Measurements from ENCODE around the gene ADCY1.

Gene ADCY1

GRCh38 chr7:45610019-45610418 is 35.9 kb downstream of the ADCY1 start:
- Mint-ChIP-seq H3K36me3 (peaks cover 3% of the 10 kb centered on the region), H3K4me1 (no peaks in the 10 kb centered on the region), H3K27me3 (peaks cover 15% of the 10 kb centered on the region), H3K4me3 (no peak overlapping the region), H3K27ac (no peak overlapping the region), H3K9me3 (peaks cover 29% of the 10 kb centered on the region)
- DNase-seq (ENCODE audit: low spot score in 2 of 2): no peak
- ATAC-seq (ENCODE audit: low read depth): no peak

- peaks cover 15% of the 10 kb centered on the region for H3K27me3 Mint-ChIP-seq
- ATAC-seq (ENCODE audit: low read depth) (no peak), DNase-seq (ENCODE audit: low spot score in 2 of 2) (no peak)
- no peak overlapping the region for H3K4me3 Mint-ChIP-seq
- H3K27ac Mint-ChIP-seq: no peak overlapping the region
- H3K36me3 Mint-ChIP-seq: peaks cover 6% of the 10 kb centered on the region
- no peaks in the 10 kb centered on the region for H3K4me1 Mint-ChIP-seq
- peaks cover 29% of the 10 kb centered on the region for H3K9me3 Mint-ChIP-seq
These were observed 36.6 kb downstream of the ADCY1 start for GRCh38 chr7:45610660-45611299.

- Mint-ChIP-seq H3K4me3 (no peak overlapping the region), H3K36me3 (peaks cover 8% of the 10 kb centered on the region), H3K27me3 (no peaks in the 10 kb centered on the region), H3K9me3 (peaks cover 33% of the 10 kb centered on the region), H3K4me1 (no peaks in the 10 kb centered on the region), H3K27ac (no peak overlapping the region)
- no peak for ATAC-seq (ENCODE audit: low read depth)
- no peak for DNase-seq (ENCODE audit: low spot score in 2 of 2)
These were observed 43.0 kb downstream of the ADCY1 start for GRCh38 chr7:45617166-45617565.

GRCh38 chr7:45622058-45622457 is 47.9 kb downstream of the ADCY1 start:
- Mint-ChIP-seq H3K4me1 (no peaks in the 10 kb centered on the region), H3K27ac (no peak overlapping the region), H3K9me3 (peaks cover 13% of the 10 kb centered on the region)

GRCh38 chr7:45623157-45623556 is 49.0 kb downstream of the ADCY1 start:
- Mint-ChIP-seq H3K4me3 (no peak overlapping the region), H3K4me1 (no peaks in the 10 kb centered on the region), H3K27ac (no peak overlapping the region), H3K36me3 (no peaks in the 10 kb centered on the region), H3K9me3 (peaks cover 11% of the 10 kb centered on the region), H3K27me3 (peaks cover 3% of the 10 kb centered on the region)
- no peak for ATAC-seq (ENCODE audit: low read depth)
- DNase-seq (ENCODE audit: low spot score in 2 of 2): no peak

More at GRCh38 chr7:45622058-45622457, 47.9 kb downstream of the ADCY1 start:
- peaks cover 3% of the 10 kb centered on the region for H3K27me3 Mint-ChIP-seq
- ATAC-seq (ENCODE audit: low read depth) (no peak), DNase-seq (ENCODE audit: low spot score in 2 of 2) (no peak)
- H3K36me3 Mint-ChIP-seq: no peaks in the 10 kb centered on the region
- no peak overlapping the region for H3K4me3 Mint-ChIP-seq

- H3K9me3 Mint-ChIP-seq: peaks cover 9% of the 10 kb centered on the region
- no peak overlapping the region for H3K4me3 Mint-ChIP-seq
- ATAC-seq (ENCODE audit: low read depth): no peak
These were observed 49.7 kb downstream of the ADCY1 start for GRCh38 chr7:45623740-45624391.

GRCh38 chr7:45624392-45624760 is 50.2 kb downstream of the ADCY1 start:
- DNase-seq (ENCODE audit: low spot score in 2 of 2) (no peak), ATAC-seq (ENCODE audit: low read depth) (no peak)
- Mint-ChIP-seq H3K27ac (no peak overlapping the region), H3K36me3 (no peaks in the 10 kb centered on the region), H3K9me3 (peaks cover 10% of the 10 kb centered on the region), H3K4me3 (no peak overlapping the region), H3K27me3 (peaks cover 3% of the 10 kb centered on the region), H3K4me1 (no peaks in the 10 kb centered on the region)

More at GRCh38 chr7:45623740-45624391, 49.7 kb downstream of the ADCY1 start:
- H3K27ac Mint-ChIP-seq: no peak overlapping the region
- H3K36me3 Mint-ChIP-seq: no peaks in the 10 kb centered on the region
- DNase-seq (ENCODE audit: low spot score in 2 of 2): no peak
- H3K27me3 Mint-ChIP-seq: peaks cover 3% of the 10 kb centered on the region
- H3K4me1 Mint-ChIP-seq: no peaks in the 10 kb centered on the region

GRCh38 chr7:45625067-45625466 is 50.9 kb downstream of the ADCY1 start:
- DNase-seq (ENCODE audit: low spot score in 2 of 2) (no peak), ATAC-seq (ENCODE audit: low read depth) (no peak)
- H3K27ac Mint-ChIP-seq: no peak overlapping the region
- no peak overlapping the region for H3K4me3 Mint-ChIP-seq
- peaks cover 3% of the 10 kb centered on the region for H3K27me3 Mint-ChIP-seq
- no peaks in the 10 kb centered on the region for H3K4me1 Mint-ChIP-seq
- H3K36me3 Mint-ChIP-seq: no peaks in the 10 kb centered on the region
- H3K9me3 Mint-ChIP-seq: peaks cover 9% of the 10 kb centered on the region

GRCh38 chr7:45625714-45626440 is 51.7 kb downstream of the ADCY1 start:
- peaks cover 6% of the 10 kb centered on the region for H3K9me3 Mint-ChIP-seq
- ATAC-seq (ENCODE audit: low read depth) (no peak), DNase-seq (ENCODE audit: low spot score in 2 of 2) (no peak)
- no peaks in the 10 kb centered on the region for H3K4me1 Mint-ChIP-seq
- H3K36me3 Mint-ChIP-seq: no peaks in the 10 kb centered on the region
- H3K27me3 Mint-ChIP-seq: peaks cover 3% of the 10 kb centered on the region
- H3K4me3 Mint-ChIP-seq: no peak overlapping the region
- no peak overlapping the region for H3K27ac Mint-ChIP-seq

GRCh38 chr7:45626441-45627430 is 52.6 kb downstream of the ADCY1 start:
- H3K27me3 Mint-ChIP-seq: peaks cover 3% of the 10 kb centered on the region
- ATAC-seq (ENCODE audit: low read depth): no peak
- no peaks in the 10 kb centered on the region for H3K36me3 Mint-ChIP-seq
- H3K4me3 Mint-ChIP-seq: no peak overlapping the region
- peaks cover 6% of the 10 kb centered on the region for H3K9me3 Mint-ChIP-seq
- H3K4me1 Mint-ChIP-seq: no peaks in the 10 kb centered on the region
- no peak for DNase-seq (ENCODE audit: low spot score in 2 of 2)
- H3K27ac Mint-ChIP-seq: no peak overlapping the region

- Mint-ChIP-seq H3K36me3 (no peaks in the 10 kb centered on the region), H3K27ac (no peak overlapping the region), H3K9me3 (peaks cover 6% of the 10 kb centered on the region), H3K27me3 (peaks cover 3% of the 10 kb centered on the region), H3K4me3 (no peak overlapping the region), H3K4me1 (no peaks in the 10 kb centered on the region)
- ATAC-seq (ENCODE audit: low read depth) (no peak), DNase-seq (ENCODE audit: low spot score in 2 of 2) (no peak)
These were observed 53.7 kb downstream of the ADCY1 start for GRCh38 chr7:45627691-45628456.

- Mint-ChIP-seq H3K36me3 (no peaks in the 10 kb centered on the region), H3K27me3 (no peaks in the 10 kb centered on the region), H3K9me3 (peaks cover 6% of the 10 kb centered on the region), H3K4me3 (no peak overlapping the region), H3K27ac (no peak overlapping the region), H3K4me1 (no peaks in the 10 kb centered on the region)
- DNase-seq (ENCODE audit: low spot score in 2 of 2): no peak
- no peak for ATAC-seq (ENCODE audit: low read depth)
These were observed 57.4 kb downstream of the ADCY1 start for GRCh38 chr7:45631569-45631968.

GRCh38 chr7:45636733-45637132 is 62.6 kb downstream of the ADCY1 start:
- Mint-ChIP-seq H3K27me3 (peaks cover 2% of the 10 kb centered on the region), H3K4me3 (no peak overlapping the region), H3K27ac (no peak overlapping the region), H3K9me3 (no peaks in the 10 kb centered on the region), H3K4me1 (no peaks in the 10 kb centered on the region), H3K36me3 (no peaks in the 10 kb centered on the region)
- no peak for ATAC-seq (ENCODE audit: low read depth)
- no peak for DNase-seq (ENCODE audit: low spot score in 2 of 2)

Measured in memory B cell (primary cell).